Aorta (tissue), 5 donors: ENCODE measurements around the gene RAB11A. TPM values are rescaled to one million over a fixed set of nuclear protein-coding genes. Genes with fewer than 3 reads are reported as not detected.

Experiments used
- ATAC-seq: fragments of 200-7000 bp; cut with Tn5 transposase; one replicate; pipeline ENCODE4 v1.9.1; 2022; ENCODE audit warnings: moderate library complexity; ENCODE audit not compliant: low FRiP score
- DNase-seq, 2 donors: peaks; one replicate each; pipeline ENCODE4 v3.0.0-alpha.2; 2020
- H3K27ac ChIP-seq, 2 donors: one replicate each; pipeline ENCODE4 v1.5.1; 2013; ENCODE audit warnings: low read length in 2 of 2, mild to moderate bottlenecking in 2 of 2, moderate library complexity in 2 of 2, control low read depth in 1 of 2, inconsistent platforms in 1 of 2, low read depth in 1 of 2
- H3K27me3 ChIP-seq, 2 donors: one replicate each; pipeline ENCODE4 v1.6.1; 2013; ENCODE audit warnings: control low read depth in 1 of 2, low read length in 1 of 2, mild to moderate bottlenecking in 1 of 2, moderate library complexity in 1 of 2; ENCODE audit not compliant: insufficient read depth in 2 of 2, control insufficient read depth in 1 of 2
- H3K36me3 ChIP-seq, 2 donors: one replicate each; pipeline ENCODE4 v1.6.1; 2013; ENCODE audit warnings: control low read depth in 1 of 2, low read length in 1 of 2, mild to moderate bottlenecking in 1 of 2; ENCODE audit not compliant: insufficient read depth in 2 of 2, control insufficient read depth in 1 of 2
- H3K4me1 ChIP-seq, 2 donors: one replicate each; pipeline ENCODE4 v1.6.1; 2013; ENCODE audit warnings: low read length in 2 of 2, control low read depth in 1 of 2, mild to moderate bottlenecking in 1 of 2, moderate library complexity in 1 of 2; ENCODE audit not compliant: insufficient read depth in 2 of 2, control insufficient read depth in 1 of 2
- H3K4me3 ChIP-seq, 2 donors: one replicate each; pipeline ENCODE4 v1.5.1; 2013; ENCODE audit warnings: low read length in 2 of 2, control low read depth in 1 of 2, mild to moderate bottlenecking in 1 of 2
- H3K9me3 ChIP-seq: one replicate; pipeline ENCODE4 v1.6.1; 2013; ENCODE audit warnings: mild to moderate bottlenecking, low read length; ENCODE audit not compliant: control insufficient read depth
- WGBS, 2 donors: extraction: QIAGEN DNeasy Blood & Tissue Kit; methylation state at CpG; one replicate each; pipeline ENCODE4 v1.1.7; 2013; 5-methylcytosine and 5-hydroxymethylcytosine counted together
- intact Hi-C, 2 donors: fragments of 100-400 bp; cut with DNase I; formaldehyde crosslinking; loops; one replicate each; pipeline versions ENCODE4 v1.14.2 to v1.15.0; 2022
- polyA plus RNA-seq, 2 donors: library from polyadenylated mRNA; stranded (reverse); fragments of 200-250 nt; gene quantifications; one replicate each; pipeline ENCODE4 v1.2.3, GENCODE V29; 2013
- total RNA-seq, 2 donors: library from RNA; stranded (reverse); fragmentation: NEBNext Ultra II Directional; extraction: Animal tissue kit (Norgen Biotek cat#: 25700); gene quantifications; one replicate each; pipeline ENCODE4 v1.2.1, GENCODE V29; 2021
- donor health status: healthy with polysubstance abuse.
- donor health status: Bipolar disorder and iron deficiency.
- donor health status: DM: no; HTN: no; CAD: no.
- donor health status: DM: no; HTN: no; CAD: no.
- donor health status: DM: yes; HTN: yes; CAD: no.

Gene RAB11A
- total and polyA plus RNA-seq, 4 donors, result 89.0 to 156 (median 121) TPM

GRCh38 chr15:65914981-65915925, 46.0 kb downstream of the RAB11A start:
- Histone ChIP-seq H3K4me3 (no peak overlapping the region), H3K9me3 (no peaks in the 10 kb centered on the region), H3K27ac (no peak overlapping the region), H3K36me3 (no peaks in the 10 kb centered on the region), H3K4me1 (peaks cover 0 to 2% of the 10 kb centered on the region in 2 donors), H3K27me3 (no peaks in the 10 kb centered on the region)
- WGBS, 2 donors, result 88 to 90% methylated on average over 8 of the region's 8 CpGs
- ATAC-seq (no peak), DNase-seq (no peak)
- intact Hi-C loops, result loop anchor here (5.0 to 10.0 kb wide), 2 partner anchors 370 to 372 kb away; no protein-coding TSS in a partner anchor

DNA sequence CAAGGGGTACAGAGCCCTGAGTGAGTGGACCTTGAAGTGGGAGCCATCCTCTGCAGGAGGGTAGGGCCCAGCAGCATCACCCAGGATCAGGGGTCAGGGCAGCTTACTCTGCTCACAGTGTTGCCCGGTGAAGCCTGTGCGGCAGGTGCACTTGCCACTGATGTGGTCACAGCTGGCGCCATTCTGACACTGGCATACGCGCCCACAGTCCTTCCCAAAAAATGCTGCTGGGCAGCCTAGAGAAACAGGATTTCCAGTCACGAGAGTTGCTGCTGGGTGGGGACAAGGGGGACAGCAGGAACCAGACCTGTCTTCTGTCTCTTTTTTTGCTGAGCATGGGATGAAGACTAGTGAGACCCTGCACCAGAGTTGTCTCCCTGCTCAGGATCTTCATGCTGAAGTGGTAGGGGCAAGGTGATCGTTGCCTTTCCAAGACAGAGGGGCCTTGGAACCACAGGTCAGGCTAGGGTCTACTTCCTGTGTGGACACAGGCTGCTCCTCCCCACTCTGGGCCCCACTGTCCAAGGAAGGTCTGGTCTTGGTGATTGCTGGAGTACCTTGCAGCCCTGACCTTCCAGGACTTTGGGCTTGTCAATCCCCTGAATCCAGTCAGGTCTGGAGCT, 46.9 kb downstream of the RAB11A start:
- DNase-seq (peak in 1 of 2 donors; percentile 43), ATAC-seq (no peak)
- H3K27ac ChIP-seq, result no peak overlapping the region
- H3K9me3 ChIP-seq, result no peaks in the 10 kb centered on the region
- H3K4me1 ChIP-seq, result peaks cover 0 to 2% of the 10 kb centered on the region in 2 donors
- no peaks in the 10 kb centered on the region for H3K36me3 ChIP-seq
- intact Hi-C loops, result loop anchor here (5.0 to 10.0 kb wide), 2 partner anchors 369 to 371 kb away; no protein-coding TSS in a partner anchor
- H3K4me3 ChIP-seq, result no peak overlapping the region
- H3K27me3 ChIP-seq, result no peaks in the 10 kb centered on the region
- 65 to 70% methylated on average over 7 of the region's 7 CpGs for WGBS, 2 donors

DNA sequence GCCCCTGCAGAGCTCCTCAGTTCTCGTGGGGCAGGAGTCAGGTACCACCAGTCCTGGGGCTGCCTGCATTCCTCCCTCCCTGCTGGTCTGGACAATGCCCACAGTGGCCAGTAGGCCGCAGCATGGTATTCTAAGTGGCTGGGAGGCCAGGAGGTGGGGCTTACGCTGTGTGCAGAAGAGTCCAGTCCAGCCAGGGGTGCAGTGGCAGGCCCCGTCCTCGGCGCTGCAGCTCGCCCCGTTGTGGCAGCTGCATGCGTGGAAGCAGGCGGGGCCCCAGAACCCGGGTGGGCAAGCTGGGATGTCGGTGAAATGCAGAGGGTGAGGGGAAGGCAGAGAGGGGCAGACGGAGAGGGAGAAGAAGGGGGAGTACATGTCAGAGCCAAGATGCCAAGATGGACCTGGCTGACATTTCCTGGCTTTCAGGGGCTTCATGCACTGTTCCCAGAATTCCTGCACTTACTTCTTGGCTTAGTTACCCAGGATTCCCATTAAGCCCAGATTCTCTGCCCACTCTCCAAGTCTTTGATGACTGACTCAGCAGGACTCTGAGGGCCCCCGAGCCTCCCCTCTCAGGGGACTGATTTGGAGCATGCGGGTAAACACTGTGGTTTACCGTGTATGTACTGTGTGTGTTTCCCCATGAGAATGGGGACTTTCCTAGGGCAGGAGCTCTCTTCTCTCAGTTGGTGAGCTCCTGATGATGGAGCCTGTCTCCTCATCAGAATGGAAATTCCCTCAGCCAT, 47.5 kb downstream of the RAB11A start:
- peak; percentile 62 to 83 for DNase-seq
- ATAC-seq, result peak; percentile 76

GRCh38 chr15:65917407-65917756, 48.1 kb downstream of the RAB11A start:
- intact Hi-C loops, result loop anchor here (5.0 to 10.0 kb wide), 2 partner anchors 367 to 370 kb away; no protein-coding TSS in a partner anchor
- WGBS, 2 donors, result 77 to 88% methylated on average over 3 of the region's 3 CpGs

More for the DNA sequence above, 47.5 kb downstream of the RAB11A start:
- WGBS, 2 donors, result 9 to 10% methylated on average over 16 of the region's 16 CpGs
- Histone ChIP-seq H3K27ac (no peak overlapping the region), H3K27me3 (no peaks in the 10 kb centered on the region), H3K36me3 (no peaks in the 10 kb centered on the region), H3K4me3 (no peak overlapping the region), H3K9me3 (no peaks in the 10 kb centered on the region), H3K4me1 (peaks cover 0 to 2% of the 10 kb centered on the region in 2 donors)
- intact Hi-C loops, result loop anchor here (5.0 to 10.0 kb wide), 2 partner anchors 368 to 370 kb away; no protein-coding TSS in a partner anchor

DNA sequence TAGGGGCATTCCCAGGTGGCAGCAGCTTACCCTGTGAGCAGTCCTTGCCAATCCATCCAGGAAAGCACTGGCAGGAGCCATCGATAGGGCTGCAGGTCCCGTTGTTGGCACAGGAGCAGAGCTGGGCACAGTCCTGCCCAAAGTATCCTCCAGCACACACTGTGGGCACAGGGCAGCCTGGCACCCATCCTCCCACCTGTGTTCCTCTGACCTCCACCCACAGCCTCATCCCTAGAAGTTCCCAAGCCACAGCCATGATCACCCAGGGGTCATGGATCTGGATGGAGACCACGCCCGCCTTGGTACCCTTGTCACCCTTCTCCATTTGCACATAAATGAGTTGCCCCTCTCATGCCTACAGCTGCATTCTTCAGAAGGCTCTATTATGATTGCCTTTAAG, 48.6 kb downstream of the RAB11A start:
- Histone ChIP-seq H3K4me3 (no peak overlapping the region), H3K27me3 (no peaks in the 10 kb centered on the region), H3K9me3 (no peaks in the 10 kb centered on the region), H3K27ac (no peak overlapping the region), H3K4me1 (peaks cover 0 to 2% of the 10 kb centered on the region in 2 donors), H3K36me3 (no peaks in the 10 kb centered on the region)
- intact Hi-C loops, result loop anchor here (5.0 to 10.0 kb wide), 2 partner anchors 367 to 369 kb away; no protein-coding TSS in a partner anchor
- 93 to 94% methylated on average over 4 of the region's 4 CpGs for WGBS, 2 donors
- ATAC-seq (no peak), DNase-seq (peak in 1 of 2 donors; percentile 40)

More at GRCh38 chr15:65917407-65917756, 48.1 kb downstream of the RAB11A start:
- ATAC-seq (no peak), DNase-seq (peak in 1 of 2 donors; percentile 16)
- Histone ChIP-seq H3K9me3 (no peaks in the 10 kb centered on the region), H3K4me1 (peaks cover 0 to 2% of the 10 kb centered on the region in 2 donors), H3K27me3 (no peaks in the 10 kb centered on the region), H3K4me3 (no peak overlapping the region), H3K27ac (no peak overlapping the region), H3K36me3 (no peaks in the 10 kb centered on the region)

DNA sequence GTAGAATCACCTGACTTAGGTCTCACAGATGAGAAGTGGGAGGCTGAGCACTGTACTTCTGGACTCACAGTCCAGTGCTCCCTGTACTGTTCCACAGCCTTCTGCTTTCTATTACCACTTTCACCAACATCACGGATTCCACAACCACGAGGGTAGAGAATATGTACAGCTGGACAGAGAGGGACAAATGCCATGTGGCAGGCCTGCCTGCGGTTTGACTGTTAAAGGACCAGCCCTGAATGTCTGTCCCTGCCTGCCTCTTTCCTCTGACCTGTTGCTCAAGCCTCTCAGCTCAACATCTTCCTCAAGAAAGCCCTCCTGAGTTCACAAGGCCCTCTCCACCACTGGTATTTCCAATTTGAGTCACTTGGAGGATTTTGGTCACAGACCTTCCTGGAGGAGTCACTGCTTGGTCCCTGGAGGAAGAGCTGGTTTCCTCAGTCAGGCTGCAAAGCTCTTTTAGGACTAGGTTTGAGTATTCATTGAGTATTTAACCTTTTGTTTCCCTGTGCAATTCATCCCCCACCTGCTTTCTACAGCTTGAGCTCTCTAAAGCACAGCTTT, 49.1 kb downstream of the RAB11A start:
- Histone ChIP-seq H3K27ac (no peak overlapping the region), H3K4me1 (peaks cover 0 to 2% of the 10 kb centered on the region in 2 donors), H3K36me3 (no peaks in the 10 kb centered on the region), H3K4me3 (no peak overlapping the region), H3K27me3 (no peaks in the 10 kb centered on the region), H3K9me3 (no peaks in the 10 kb centered on the region)
- peak in 1 of 2 donors; percentile 6 for DNase-seq
- intact Hi-C loops, result loop anchor here (5.0 to 10.0 kb wide), 2 partner anchors 366 to 369 kb away; no protein-coding TSS in a partner anchor
- 85 to 90% methylated on average over 3 of the region's 3 CpGs for WGBS, 2 donors
- ATAC-seq, result no peak

- no peaks in the 10 kb centered on the region for H3K9me3 ChIP-seq
- intact Hi-C loops, result loop anchor here (5.0 to 10.0 kb wide), 2 partner anchors 366 to 368 kb away; no protein-coding TSS in a partner anchor
- no peak overlapping the region for H3K27ac ChIP-seq
- H3K27me3 ChIP-seq, result no peaks in the 10 kb centered on the region
- H3K4me3 ChIP-seq, result no peak overlapping the region
- ATAC-seq (no peak), DNase-seq (peak in 1 of 2 donors; percentile 59)
- peaks cover 0 to 2% of the 10 kb centered on the region in 2 donors for H3K4me1 ChIP-seq
- H3K36me3 ChIP-seq, result no peaks in the 10 kb centered on the region
- 95 to 97% methylated on average over 5 of the region's 5 CpGs for WGBS, 2 donors
Observed at GRCh38 chr15:65918945-65919344, 49.7 kb downstream of the RAB11A start.

- Histone ChIP-seq H3K27ac (no peak overlapping the region), H3K4me3 (no peak overlapping the region), H3K27me3 (no peaks in the 10 kb centered on the region), H3K4me1 (peaks cover 0 to 2% of the 10 kb centered on the region in 2 donors), H3K9me3 (no peaks in the 10 kb centered on the region), H3K36me3 (no peaks in the 10 kb centered on the region)
- intact Hi-C loops, result loop anchor here (5.0 to 10.0 kb wide), 2 partner anchors 365 to 368 kb away; no protein-coding TSS in a partner anchor
- WGBS, 2 donors, result 94 to 95% methylated on average over 9 of the region's 9 CpGs
- peak in 1 of 2 donors; percentile 23 for DNase-seq
- ATAC-seq, result no peak
Observed at GRCh38 chr15:65919353-65919752, 50.1 kb downstream of the RAB11A start.
